AG09319 (cell line): ENCODE measurements around the gene BORCS5.

ENCODE experiments used
- DNase-seq: peaks from one replicate; pipeline ENCODE4 v3.0.0-alpha.2; 2010; ENCODE audit warnings: low read depth; ENCODE audit errors: extremely low read depth
- CTCF ChIP-seq: IDR thresholded peaks from 2 replicates; pipeline ENCODE4 v1.5.1; 2011; ENCODE audit warnings: low read depth, mild to moderate bottlenecking, inconsistent platforms, low read length, moderate library complexity

BORCS5 gene

GRCh38 chr12:12453635-12454034 is 96.8 kb downstream of the BORCS5 start:
- no peak for TF ChIP-seq CTCF
- no peak for DNase-seq

- no peak for TF ChIP-seq CTCF
- no peak for DNase-seq
Measured at GRCh38 chr12:12454315-12454714, 97.4 kb downstream of the BORCS5 start.

- TF ChIP-seq CTCF = no peak
- no peak for DNase-seq
Measured at GRCh38 chr12:12456637-12457036, 99.8 kb downstream of the BORCS5 start.

- DNase-seq = no peak
- no peak for TF ChIP-seq CTCF
Measured at GRCh38 chr12:12460935-12461922, 104.4 kb downstream of the BORCS5 start.

GRCh38 chr12:12461923-12462315 is 105.0 kb downstream of the BORCS5 start:
- no peak for DNase-seq

GRCh38 chr12:12465522-12465921 is 108.6 kb downstream of the BORCS5 start:
- DNase-seq = no peak
- TF ChIP-seq CTCF = no peak

More at GRCh38 chr12:12461923-12462315, 105.0 kb downstream of the BORCS5 start:
- no peak for TF ChIP-seq CTCF

- no peak for TF ChIP-seq CTCF
- DNase-seq = no peak
Measured at GRCh38 chr12:12466157-12466556, 109.3 kb downstream of the BORCS5 start.
